Measurements from ENCODE around the gene CAMK1D.

The CAMK1D gene

DNA sequence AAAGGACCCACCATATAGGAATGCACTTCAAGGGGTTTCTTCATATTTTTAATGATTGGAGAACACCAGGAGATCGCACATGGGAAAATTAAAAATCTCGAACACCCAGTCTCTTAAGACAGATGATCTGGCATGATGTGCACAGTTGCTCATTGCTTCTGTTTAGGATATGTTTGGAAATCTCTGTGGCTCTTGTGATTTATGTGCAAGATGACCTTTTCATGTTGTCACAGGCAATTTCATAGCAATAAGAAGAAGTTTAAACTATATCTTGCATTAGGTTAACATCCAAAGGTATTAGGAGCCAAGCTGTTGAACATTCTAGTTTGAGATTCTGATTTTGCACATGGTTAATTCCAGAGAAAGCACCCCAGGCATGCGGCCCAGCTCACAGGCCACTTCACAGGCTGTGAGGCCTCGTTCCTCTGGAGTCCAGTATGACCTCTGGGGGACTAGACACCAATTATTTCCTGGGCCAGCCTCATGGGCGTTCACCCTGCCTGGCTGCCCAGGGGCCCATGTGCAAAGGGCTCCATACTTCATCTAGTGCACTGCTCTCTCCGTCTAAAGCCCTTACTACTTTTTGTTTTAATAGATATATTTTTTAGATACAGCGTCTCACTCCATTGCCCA is 28.4 kb downstream of the CAMK1D start:
- DNase-seq, result no peak

DNA sequence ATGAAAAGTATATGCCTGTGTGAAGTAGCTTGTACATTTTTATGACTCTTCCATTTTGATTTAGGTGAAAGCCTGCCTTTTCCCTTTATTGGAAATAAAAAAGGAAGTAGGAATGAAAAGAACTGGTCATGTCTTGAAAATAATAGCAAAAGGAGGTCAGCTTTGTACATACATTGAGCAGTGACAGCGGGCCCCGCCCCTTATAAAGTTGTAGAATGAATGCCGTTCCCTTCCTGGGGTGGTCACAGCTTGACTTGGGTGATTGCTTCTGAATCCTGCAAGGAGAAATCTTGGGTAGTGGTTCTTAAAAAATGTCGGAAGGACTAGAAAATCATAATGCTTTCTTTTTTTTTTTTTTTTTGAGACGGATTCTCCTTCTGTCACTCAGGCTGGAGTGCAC is 31.7 kb downstream of the CAMK1D start:
- no peak for DNase-seq

DNA sequence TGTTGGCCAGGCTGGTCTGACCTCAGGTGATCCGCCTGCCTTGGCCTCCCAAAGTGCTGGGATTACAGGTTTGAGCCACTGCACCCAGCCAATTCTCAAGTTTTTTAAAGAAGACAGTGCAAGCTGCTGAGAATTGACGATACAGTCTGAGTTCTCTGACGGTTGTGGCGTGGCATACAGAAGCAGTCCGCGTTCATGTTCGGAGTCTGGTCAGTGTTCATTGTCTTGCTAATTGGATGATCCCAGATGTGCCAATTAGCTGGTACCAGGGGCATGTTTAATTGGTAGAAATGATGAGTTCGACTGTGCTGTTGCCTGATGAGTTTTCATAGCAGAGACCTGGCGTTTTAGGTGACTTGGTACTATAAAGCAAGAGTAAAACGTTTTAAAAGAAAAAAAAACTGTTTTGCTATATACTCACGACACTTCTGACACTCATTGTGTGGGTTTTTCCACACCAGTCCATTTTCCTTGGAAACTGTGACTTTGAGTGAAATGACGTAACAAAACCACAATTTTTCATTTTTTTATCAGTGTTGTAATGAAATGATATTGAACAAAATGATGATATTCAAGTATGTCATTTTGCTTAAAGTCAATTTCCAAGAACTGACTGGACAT is 32.3 kb downstream of the CAMK1D start:
- no peak for DNase-seq

DNA sequence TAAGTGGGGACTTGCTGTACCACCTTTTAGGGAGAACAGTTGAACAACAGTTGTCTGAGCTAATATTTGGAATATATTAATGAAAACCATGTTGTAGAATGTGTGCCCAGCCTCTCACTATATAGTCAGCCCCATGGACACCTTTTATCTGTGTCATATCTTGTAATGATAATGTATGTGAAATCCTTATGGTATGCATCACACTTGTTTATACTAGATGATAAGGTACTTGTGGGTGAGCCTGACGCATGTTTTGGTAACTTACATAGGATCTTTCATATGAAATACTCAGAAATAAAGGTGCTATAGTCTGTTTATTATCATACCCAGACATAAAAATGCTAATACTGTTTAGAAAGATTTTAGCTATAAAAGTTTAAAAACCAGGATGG is 32.8 kb downstream of the CAMK1D start:
- DNase-seq, result no peak

DNA sequence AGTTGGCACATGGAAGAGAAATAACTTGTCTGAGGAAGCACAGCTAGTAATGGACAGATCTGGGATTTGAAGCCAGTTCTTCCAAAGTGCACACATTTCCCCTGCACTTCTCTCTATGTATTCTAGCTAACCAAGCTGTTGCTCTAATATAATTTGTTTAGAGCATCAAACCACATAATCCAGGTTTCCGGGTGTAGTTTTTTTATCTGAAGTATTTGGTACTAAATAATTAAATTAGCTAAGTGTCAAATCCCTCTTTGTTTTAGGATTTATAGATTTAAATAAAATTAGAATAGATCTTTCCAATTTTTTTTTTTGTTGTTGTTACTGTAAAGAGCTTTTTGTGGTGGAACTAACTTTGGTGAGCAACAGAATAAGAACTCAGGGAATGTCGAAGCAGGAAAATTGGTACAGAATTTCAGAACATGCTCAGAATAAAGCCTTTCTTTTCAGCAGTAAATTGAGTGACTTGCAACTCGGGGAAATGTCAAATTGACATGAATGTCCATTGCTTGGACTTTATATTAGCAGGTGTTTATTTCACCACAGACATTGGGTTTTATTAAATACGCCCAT is 33.7 kb downstream of the CAMK1D start:
- no peak for DNase-seq

DNA sequence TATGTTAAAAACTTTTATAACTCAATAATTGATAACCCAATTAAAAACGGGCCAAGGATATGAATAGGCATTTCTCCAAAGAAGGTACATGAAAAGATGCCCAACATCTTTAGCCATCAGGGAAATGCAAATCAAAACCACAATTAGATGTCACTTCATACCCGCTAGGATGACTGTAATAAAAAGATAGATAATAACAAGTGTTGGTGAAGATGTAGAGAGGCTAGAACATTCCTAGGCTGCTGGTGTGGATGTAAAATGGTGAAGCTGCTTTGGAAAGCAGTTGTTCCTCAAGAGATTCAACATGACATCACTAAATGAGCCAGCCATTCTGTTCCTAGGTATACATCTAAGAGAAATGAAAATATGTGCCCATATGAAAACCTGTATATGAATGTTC is 35.6 kb downstream of the CAMK1D start:
- no peak for DNase-seq

DNA sequence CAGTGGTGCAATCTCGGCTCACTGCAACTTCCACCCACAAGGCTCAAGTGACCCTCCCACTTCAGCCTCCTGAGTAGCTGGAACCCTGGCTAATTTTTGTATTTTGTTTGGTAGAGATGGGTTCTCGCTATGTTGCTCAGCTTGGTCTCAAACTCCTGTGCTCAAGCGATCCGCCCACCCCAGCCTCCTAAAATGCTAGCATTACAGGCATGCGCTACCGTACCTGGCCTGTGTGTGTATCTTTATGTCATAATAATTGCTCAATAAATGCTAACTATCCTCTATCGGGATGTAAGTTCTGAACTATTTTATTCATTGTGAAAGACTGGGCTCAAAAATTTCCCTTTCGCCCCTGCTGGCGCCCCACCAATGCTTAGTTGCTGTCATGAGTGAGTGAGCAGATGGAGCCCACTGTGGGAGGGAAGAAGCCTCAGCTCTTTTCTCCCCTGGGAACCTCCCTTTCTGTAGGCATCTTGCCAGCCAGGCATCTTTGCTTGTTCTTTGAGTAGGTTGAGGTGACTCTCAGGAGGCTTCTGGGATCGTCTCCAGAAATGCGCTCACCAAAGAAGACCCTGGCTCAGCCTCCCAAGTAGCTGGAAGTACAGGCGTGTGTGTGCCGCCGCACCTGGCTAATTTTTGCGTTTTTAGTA is 38.3 kb downstream of the CAMK1D start:
- DNase-seq, result no peak

DNA sequence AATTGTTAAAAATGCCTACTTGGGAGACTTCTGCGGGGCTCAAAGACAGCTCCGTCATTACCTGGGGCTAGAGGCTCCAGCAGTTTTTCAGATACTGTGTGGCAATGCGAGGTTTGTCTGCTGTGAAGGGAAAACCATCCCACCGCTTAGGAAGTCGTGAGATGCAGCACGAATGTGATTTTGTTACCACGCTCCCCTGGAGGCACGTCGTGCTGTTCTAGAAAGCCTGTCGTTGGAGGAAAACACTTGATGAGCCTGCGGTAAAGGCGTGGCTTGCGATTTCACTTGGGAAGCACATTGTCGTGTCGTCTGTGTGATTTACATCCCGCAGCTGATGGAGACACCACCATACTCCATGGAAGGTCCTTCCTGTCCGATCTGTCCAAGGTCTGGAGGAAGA is 39.3 kb downstream of the CAMK1D start:
- no peak for DNase-seq

DNA sequence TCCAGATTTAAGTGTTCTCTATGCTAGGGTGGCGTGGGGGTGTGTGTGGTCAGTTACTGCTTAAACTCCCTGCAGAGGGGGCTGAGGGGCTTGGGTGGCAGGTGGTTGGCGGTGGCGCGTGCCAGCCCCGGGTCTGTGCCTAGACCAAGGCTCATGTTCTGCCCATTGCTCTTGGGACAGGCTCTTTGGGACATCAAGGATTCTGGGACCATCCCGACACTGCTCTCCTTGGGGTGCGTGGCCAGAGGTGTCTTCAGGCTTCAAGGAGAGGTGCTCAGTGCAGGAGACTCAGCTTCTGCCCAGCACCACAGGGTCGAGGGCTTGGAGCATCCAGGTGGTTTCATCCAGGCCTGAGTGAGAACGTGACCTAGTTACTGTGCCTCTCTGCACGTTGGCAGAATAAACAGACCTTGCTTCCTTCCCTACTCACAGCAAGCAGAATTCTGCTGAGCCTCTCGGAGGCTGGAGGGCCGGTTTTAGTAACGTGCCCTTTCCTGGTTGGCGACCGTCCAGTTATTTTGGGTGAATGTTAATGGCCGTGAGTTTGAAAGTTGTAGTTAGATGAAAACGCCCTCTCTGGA is 39.9 kb downstream of the CAMK1D start:
- DNase-seq, result peak; percentile 50

DNA sequence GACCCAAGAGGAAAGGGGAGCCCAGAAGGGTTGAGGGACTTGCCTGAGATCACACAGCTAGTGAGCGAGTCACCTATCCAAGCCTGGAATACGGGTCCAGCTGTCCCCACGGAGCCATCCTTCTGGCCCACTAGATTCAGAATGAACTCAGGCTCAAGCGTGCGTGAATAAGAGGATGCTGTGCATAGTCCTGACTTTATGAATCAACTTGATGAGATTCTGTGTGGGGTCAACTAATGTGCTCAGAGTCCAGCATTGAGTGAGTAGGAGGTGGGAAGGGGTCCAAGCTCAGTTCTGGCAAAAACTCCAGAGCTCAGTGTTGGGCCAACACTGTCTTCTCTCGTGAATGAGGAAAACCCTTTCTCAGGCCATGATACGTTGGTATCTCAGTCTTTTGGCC is 41.4 kb downstream of the CAMK1D start:
- DNase-seq, result no peak

DNA sequence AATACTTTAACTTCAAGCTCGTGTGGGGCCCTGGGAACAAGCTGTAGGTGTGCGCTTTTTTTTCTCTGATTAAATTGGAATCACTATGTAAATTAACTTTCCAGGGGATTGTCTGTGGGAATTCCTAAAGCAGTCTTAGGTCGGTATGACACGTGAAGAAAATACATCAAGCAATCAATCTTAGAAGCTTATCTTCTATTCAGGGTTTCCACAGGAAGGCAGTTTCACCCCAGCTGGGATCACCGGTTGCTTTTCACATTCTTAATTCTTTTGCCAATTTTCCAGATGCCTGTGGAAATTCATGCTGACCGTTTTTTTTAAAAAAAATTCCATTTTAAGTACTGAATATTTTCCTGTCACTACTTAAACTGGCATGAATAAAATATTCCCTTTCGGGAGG is 41.9 kb downstream of the CAMK1D start:
- no peak for DNase-seq

DNA sequence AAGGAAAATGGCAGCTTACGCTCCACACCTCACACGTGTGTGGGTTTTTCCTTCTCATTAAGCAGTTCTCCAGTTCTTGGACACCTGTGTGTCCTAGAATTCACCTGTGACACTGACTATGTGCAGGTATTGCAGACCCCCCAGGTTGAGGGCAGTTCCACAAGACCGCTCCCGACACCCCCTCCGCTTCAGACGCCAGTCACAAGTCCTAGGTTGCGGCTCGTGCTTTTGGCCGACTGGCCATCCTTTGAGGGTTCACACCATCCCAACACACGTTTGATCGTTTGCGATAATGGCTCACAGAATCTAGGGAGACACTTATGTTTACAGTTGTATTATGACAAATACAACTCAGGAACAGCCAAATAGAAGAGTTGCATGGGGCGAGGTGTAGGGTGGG is 44.5 kb downstream of the CAMK1D start:
- DNase-seq, result no peak

DNA sequence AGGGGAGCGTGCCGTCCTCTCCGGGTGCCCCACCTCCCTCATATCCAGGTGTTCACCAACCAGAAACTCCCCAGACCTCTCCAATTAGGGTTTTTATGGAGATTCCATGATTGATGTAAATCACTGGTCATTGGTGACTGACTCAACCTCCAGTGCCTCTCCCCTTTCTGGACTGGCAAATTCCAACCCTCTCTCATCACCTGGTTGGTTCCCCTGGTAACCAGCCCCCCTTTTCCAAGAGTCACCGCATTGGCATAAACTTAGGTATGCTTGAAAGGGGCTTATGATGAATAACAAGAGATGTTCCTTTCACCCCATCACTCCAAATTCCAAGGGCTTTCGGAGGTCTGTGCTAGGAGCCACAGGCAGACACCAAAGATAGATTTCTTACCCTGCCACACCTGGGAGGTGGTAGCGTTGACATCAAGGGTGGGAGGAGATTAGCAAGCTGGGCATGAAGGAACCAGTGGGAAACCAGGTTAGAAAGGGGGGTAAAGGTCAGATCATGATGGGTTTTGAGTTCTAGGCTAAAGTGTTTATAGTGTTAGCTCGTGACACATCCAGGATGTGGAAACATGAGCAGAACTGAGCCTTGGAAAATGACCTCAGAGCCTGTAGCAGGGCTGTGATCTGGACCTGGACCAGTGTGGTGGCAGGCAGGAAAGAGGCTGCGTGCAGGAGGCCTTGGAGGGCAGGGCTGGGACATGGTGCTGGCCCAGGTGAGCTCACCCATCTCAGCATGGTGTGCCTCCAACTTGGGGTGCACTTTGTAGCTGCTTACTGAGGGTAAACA is 45.1 kb downstream of the CAMK1D start:
- no peak for DNase-seq

DNA sequence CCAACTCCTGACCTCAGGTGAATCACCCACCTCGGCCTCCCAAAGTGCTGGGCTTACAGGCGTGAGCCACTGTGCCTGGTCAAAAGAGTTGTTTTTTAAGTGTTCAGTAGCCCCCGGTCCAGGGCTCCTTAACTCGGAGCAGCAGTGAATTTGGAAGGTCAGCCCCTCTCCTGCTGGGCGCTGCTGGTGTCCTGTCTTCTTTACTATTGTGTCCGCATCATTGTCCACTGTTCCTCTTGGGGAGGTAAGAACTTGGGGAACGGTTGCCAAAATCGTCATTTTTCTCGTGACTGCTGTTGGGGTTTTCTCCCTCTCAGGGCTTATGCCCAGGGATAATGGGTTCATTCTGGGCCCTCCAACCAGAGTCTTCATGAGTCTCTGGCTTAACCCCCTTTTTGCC is 46.7 kb downstream of the CAMK1D start:
- DNase-seq, result no peak

DNA sequence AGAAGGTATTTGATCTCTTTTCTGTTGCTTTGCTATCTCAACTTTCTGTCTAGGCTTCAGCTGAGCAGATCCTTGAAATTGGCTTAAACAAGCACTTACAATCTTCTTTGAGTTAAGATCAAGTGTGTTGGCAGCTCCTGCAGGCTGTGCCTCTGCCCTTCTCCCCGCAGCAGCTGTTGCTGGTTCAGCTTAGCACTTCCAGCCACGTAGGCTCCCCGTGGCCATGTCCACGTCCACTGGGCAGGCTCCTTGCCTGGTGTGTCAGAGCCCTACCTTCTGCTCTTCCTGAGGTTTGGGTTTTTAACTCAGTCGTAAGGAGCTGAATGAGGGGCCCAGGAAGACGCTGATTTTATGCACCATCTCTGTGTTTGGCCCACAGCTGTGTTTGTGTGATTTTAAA is 47.2 kb downstream of the CAMK1D start:
- no peak for DNase-seq

DNA sequence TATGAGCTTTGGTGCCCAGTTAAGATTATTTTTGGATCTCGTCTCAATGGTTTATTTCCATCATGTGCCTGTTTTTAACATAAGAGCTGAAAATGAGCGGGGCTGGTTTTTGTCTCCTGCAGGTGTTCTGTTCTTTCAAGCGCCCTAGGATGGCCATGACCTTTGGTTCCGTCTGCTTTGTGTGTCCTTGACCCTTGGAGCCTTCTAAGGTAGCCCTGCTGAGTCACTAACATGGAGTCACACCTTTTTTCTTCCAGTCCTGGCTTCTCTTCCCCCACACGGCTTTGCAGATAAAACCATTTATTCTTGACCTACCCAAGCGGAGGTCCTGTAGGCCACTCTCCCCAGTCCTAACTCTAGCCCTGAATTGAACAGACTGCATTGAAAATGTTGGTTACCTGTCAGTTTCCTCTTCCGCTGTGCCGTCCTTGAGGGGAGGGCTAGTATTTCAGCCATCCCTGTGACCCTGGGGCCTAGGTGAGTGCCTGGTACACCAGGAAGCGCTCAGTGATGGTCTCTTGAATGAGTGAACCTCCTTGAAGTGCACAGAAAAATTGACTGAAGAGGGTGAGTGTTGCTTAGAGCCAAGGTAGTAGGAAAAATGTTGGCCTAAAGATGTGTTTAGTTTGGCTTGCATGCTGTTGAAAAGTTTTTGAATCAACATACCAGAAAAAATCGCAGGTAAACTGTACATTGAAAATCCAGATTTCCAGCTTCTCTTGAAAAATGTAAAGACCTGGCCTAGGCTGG is 48.0 kb downstream of the CAMK1D start:
- DNase-seq, result no peak

DNA sequence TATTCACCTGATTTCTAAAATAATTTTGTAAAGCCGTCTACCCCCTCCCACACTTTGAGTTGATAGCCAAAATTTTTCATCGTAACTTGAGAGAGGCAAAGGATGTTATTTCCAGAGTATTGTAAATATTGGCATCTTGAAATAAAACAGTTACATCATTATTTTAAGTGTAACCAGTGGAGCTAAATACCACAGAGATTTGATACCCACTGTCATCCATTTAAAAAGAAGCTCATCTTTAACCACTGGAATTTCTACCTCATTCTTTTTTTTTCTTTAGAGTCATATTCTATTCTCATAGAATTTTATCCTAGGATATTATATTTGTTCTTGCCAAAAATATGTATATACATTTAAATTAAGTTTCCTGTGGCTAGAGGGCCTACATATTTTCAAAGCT is 48.6 kb downstream of the CAMK1D start:
- DNase-seq, result no peak

DNA sequence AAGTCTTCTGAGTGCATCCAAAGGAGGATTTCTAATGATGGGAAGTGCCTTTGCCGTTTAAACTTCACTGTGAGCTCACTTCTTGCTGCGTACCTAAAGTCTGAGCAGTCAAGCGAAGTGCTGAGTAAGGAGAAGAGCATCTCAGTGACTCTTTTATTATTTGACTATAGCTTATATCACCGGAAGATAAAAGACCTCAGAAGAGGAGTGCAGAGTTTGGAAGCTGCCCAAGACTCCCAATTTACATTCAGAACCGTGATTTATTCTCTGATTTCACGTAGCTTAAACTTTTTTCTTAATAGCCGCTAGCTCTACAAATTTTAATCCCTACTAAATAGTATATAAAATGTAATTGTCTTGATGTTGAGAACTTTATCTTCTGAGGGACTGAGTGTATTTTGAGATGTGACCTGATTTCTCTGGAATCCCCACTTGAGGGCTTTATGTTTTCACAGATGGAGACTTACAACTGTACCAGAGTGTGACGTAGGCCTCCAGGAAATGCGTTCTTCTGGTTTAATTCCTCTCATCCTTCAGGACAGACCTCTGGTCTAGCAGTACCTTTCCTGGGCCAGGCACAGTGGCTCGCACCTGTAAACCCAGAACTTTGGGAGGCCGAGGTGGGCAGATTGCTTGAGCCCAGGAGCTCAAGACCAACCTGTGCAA is 51.1 kb downstream of the CAMK1D start:
- DNase-seq, result no peak

DNA sequence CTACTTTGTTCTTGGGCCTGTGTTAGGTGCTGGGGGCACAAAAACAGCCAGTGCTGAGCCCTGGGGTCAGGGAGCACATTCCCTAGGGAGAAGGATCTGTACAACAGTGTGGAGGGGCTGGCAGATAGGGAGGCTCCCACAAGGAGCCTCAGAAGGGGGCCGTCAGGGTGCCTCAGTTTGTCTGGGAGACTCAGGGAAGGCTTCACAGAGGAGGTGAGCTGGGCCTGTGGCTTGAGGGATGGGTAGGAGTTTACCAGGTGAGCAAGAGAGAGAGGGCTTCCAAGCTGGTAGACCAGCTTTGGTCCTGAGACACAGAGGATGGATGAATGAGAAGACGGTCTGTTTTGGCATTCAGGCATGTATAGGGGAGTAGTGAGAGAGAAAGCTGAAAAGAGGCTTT is 52.1 kb downstream of the CAMK1D start:
- no peak for DNase-seq

DNA sequence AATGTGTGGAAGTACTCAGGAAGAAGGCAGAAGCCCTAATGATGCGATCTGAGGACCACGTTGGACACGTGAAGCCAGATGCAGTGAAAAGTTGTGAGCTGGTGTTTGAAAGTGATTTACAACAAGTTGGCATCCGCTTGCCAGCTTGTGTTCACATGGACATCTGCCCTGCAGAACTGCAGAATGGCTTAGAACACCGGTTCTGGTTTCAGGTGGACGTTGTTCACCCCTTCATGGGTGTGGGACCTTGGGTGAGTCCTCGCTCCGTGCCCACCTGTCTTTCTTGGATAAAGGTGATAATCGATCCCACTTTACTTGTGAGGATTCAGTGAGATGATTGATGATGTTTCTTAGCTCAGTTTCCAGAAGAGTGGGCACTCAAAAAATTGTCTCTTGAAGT is 53.8 kb downstream of the CAMK1D start:
- no peak for DNase-seq
